Neural crest cell (in vitro differentiated cells): Measurements from ENCODE around the gene ORC1. TPM values are rescaled to one million over a fixed set of nuclear protein-coding genes. Genes with fewer than 3 reads are reported as not detected.

Experiments used
- DNase-seq: peaks from one replicate; pipeline ENCODE4 v3.0.0; 2021; ENCODE audit warnings: low read depth, mixed read lengths, low spot score
- H3K27ac Mint-ChIP-seq: one replicate; pipeline ENCODE4 v1.8.0; 2021; ENCODE audit warnings: mild to moderate bottlenecking, mixed read lengths; ENCODE audit not compliant: unreplicated experiment
- H3K27me3 Mint-ChIP-seq: 2 replicates; pipeline ENCODE4 v1.8.0; 2021; ENCODE audit warnings: low read depth, mild to moderate bottlenecking, mixed read lengths
- H3K36me3 Mint-ChIP-seq: 2 replicates; pipeline ENCODE4 v1.8.0; 2021; ENCODE audit warnings: low read depth, mild to moderate bottlenecking, mixed read lengths
- H3K4me1 Mint-ChIP-seq: 2 replicates; pipeline ENCODE4 v1.8.0; 2021; ENCODE audit warnings: mixed read lengths
- H3K4me3 Mint-ChIP-seq: one replicate; pipeline ENCODE4 v1.8.0; 2021; ENCODE audit warnings: mild to moderate bottlenecking, mixed read lengths
- H3K9me3 Mint-ChIP-seq: 2 replicates; pipeline ENCODE4 v1.8.0; 2021; ENCODE audit warnings: mixed read lengths
- CTCF ChIP-seq: fragments of 200-600 bp; sonication (generic); conservative IDR thresholded peaks from 2 replicates; pipeline ENCODE4 v1.5.0; 2021; ENCODE audit warnings: antibody characterized with exemption, mild to moderate bottlenecking
- total RNA-seq: library from RNA; stranded (reverse); gene quantifications from 2 replicates; pipeline ENCODE4 v1.2.1, GENCODE V29; 2021

Gene ORC1
- total RNA-seq, 1 donor from 2014 or later = 36.9 TPM

GRCh38 chr1:52367272-52367671, 37.0 kb downstream of the ORC1 start:
- no peak for TF ChIP-seq CTCF
- no peak for DNase-seq
- Mint-ChIP-seq H3K4me1 (peaks cover 34% of the 10 kb centered on the region), H3K27me3 (peaks cover 2% of the 10 kb centered on the region), H3K4me3 (peak overlapping the region; percentile 88), H3K36me3 (peaks cover 2% of the 10 kb centered on the region), H3K9me3 (no peaks in the 10 kb centered on the region), H3K27ac (no peak overlapping the region)

GRCh38 chr1:52366517-52366827, 37.8 kb downstream of the ORC1 start:
- Mint-ChIP-seq H3K9me3 (no peaks in the 10 kb centered on the region), H3K27me3 (peaks cover 2% of the 10 kb centered on the region), H3K27ac (no peak overlapping the region), H3K4me1 (peaks cover 42% of the 10 kb centered on the region), H3K4me3 (peak overlapping the region; percentile 88), H3K36me3 (peaks cover 10% of the 10 kb centered on the region)
- no peak for DNase-seq
- TF ChIP-seq CTCF = no peak

- H3K36me3 Mint-ChIP-seq = peaks cover 10% of the 10 kb centered on the region
- no peaks in the 10 kb centered on the region for H3K9me3 Mint-ChIP-seq
- H3K27me3 Mint-ChIP-seq = peaks cover 2% of the 10 kb centered on the region
- peak; percentile 98 for DNase-seq
- TF ChIP-seq CTCF = peak; percentile 39
- H3K27ac Mint-ChIP-seq = peak within 1 kb of the TSS; percentile 97
- peak within 1 kb of the TSS; percentile 98 for H3K4me3 Mint-ChIP-seq
- H3K4me1 Mint-ChIP-seq = peaks cover 48% of the 10 kb centered on the region
These were observed 38.3 kb downstream of the ORC1 start, which contains the start of gene CC2D1B for GRCh38 chr1:52365746-52366516. CC2D1B (minus strand) TSS chr1:52366205; CDS start chr1:52364620, 1,585 bp downstream.

GRCh38 chr1:52365071-52365745, 39.0 kb downstream of the ORC1 start:
- peaks cover 55% of the 10 kb centered on the region for H3K4me1 Mint-ChIP-seq
- peaks cover 6% of the 10 kb centered on the region for H3K27me3 Mint-ChIP-seq
- peaks cover 13% of the 10 kb centered on the region for H3K36me3 Mint-ChIP-seq
- no peak for DNase-seq
- H3K27ac Mint-ChIP-seq = peak overlapping the region; percentile 97
- H3K9me3 Mint-ChIP-seq = no peaks in the 10 kb centered on the region
- H3K4me3 Mint-ChIP-seq = peak overlapping the region; percentile 98
- TF ChIP-seq CTCF = no peak

- Mint-ChIP-seq H3K4me3 (peak overlapping the region; percentile 98), H3K27ac (no peak overlapping the region), H3K4me1 (peaks cover 55% of the 10 kb centered on the region), H3K9me3 (no peaks in the 10 kb centered on the region), H3K27me3 (peaks cover 6% of the 10 kb centered on the region), H3K36me3 (peaks cover 16% of the 10 kb centered on the region)
- DNase-seq = no peak
- TF ChIP-seq CTCF = no peak
These were observed 39.9 kb downstream of the ORC1 start for GRCh38 chr1:52364235-52364839.
